Coronary artery (tissue), 2 donors: Measurements from ENCODE around the gene CACNA1I.

Source experiments
- DNase-seq: peaks from one replicate; pipeline ENCODE4 v3.0.0-alpha.2; 2017; ENCODE audit warnings: low spot score
- H3K27ac ChIP-seq, 2 donors: fragments of 200-600 bp; sonication (generic); one replicate each; pipeline ENCODE4 v1.5.1; 2016 to 2019
- H3K4me3 ChIP-seq: fragments of 200-600 bp; sonication (generic); 2 replicates; pipeline ENCODE4 v1.5.1; 2016; ENCODE audit warnings: mild to moderate bottlenecking, moderate library complexity
- CTCF ChIP-seq: fragments of 200-600 bp; sonication (generic); IDR thresholded peaks from one replicate; pipeline ENCODE4 v1.5.1; 2019; ENCODE audit warnings: antibody characterized with exemption

The CACNA1I gene

GRCh38 chr22:39610766-39611165 is 40.2 kb downstream of the CACNA1I start:
- DNase-seq: no peak
- no peak for TF ChIP-seq CTCF
- H3K4me3 ChIP-seq: no peak overlapping the region
- no peak overlapping the region for H3K27ac ChIP-seq

GRCh38 chr22:39611360-39611759 is 40.8 kb downstream of the CACNA1I start:
- no peak overlapping the region for H3K27ac ChIP-seq
- H3K4me3 ChIP-seq: no peak overlapping the region
- TF ChIP-seq CTCF: no peak
- DNase-seq: no peak

- DNase-seq: no peak
- Histone ChIP-seq H3K4me3 (no peak overlapping the region), H3K27ac (no peak overlapping the region)
- TF ChIP-seq CTCF: no peak
Measured at GRCh38 chr22:39612811-39613548, 42.4 kb downstream of the CACNA1I start.

GRCh38 chr22:39613549-39613921 is 43.0 kb downstream of the CACNA1I start:
- Histone ChIP-seq H3K4me3 (no peak overlapping the region), H3K27ac (no peak overlapping the region)
- TF ChIP-seq CTCF: no peak
- no peak for DNase-seq

- no peak for DNase-seq
- Histone ChIP-seq H3K4me3 (no peak overlapping the region), H3K27ac (no peak overlapping the region)
- TF ChIP-seq CTCF: no peak
Measured at GRCh38 chr22:39614442-39614841, 43.9 kb downstream of the CACNA1I start.

GRCh38 chr22:39616051-39616450 is 45.5 kb downstream of the CACNA1I start:
- no peak for DNase-seq
- Histone ChIP-seq H3K27ac (no peak overlapping the region), H3K4me3 (no peak overlapping the region)
- no peak for TF ChIP-seq CTCF

- H3K4me3 ChIP-seq: no peak overlapping the region
- TF ChIP-seq CTCF: no peak
- DNase-seq: no peak
- no peak overlapping the region for H3K27ac ChIP-seq
Measured at GRCh38 chr22:39616781-39617180, 46.2 kb downstream of the CACNA1I start.
